Measurements from ENCODE around the gene RNF214.

GRCh38 chr11:117187799-117188481 is 44.5 kb upstream of the RNF214 start:
- no peak for TF ChIP-seq EZH2 (IDR thresholded peaks at IDR 0.05; ENCODE audit: borderline replicate concordance)
- TF ChIP-seq CTCF (IDR thresholded peaks at IDR 0.05; ENCODE audit: poor library complexity) = no peak

All from hepatocyte (in vitro differentiated cells).